H9 (cell line): Measurements from ENCODE around the gene KRT84. TPM values are rescaled to one million over a fixed set of nuclear protein-coding genes. Genes with fewer than 3 reads are reported as not detected.

Experiments
- DNase-seq: peaks from one replicate; pipeline ENCODE4 v3.0.0-alpha.2; 2017
- H2AFZ ChIP-seq: one replicate; pipeline ENCODE4 v1.6.1; 2013; ENCODE audit warnings: mild to moderate bottlenecking, low read length, control low read depth, moderate library complexity
- H2AK5ac ChIP-seq: 2 replicates; pipeline ENCODE4 v1.6.1; 2013; ENCODE audit warnings: low read length, control low read depth, mixed read lengths; ENCODE audit not compliant: insufficient read length
- H2BK120ac ChIP-seq: one replicate; pipeline ENCODE4 v1.6.1; 2013; ENCODE audit warnings: low read depth, mild to moderate bottlenecking, low read length, control low read depth, inconsistent platforms; ENCODE audit not compliant: poor library complexity, severe bottlenecking
- H2BK12ac ChIP-seq: 2 replicates; pipeline ENCODE4 v1.6.1; 2013; ENCODE audit warnings: low read length, control low read depth, mixed read lengths, low read depth; ENCODE audit not compliant: insufficient read length
- H2BK15ac ChIP-seq: 2 replicates; pipeline ENCODE4 v1.6.1; 2013; ENCODE audit warnings: low read depth, low read length, control low read depth
- H2BK20ac ChIP-seq: one replicate; pipeline ENCODE4 v1.6.1; 2013; ENCODE audit warnings: low read depth, mild to moderate bottlenecking, low read length, control low read depth, inconsistent platforms; ENCODE audit not compliant: poor library complexity, severe bottlenecking
- H2BK5ac ChIP-seq: 2 replicates; pipeline ENCODE4 v1.6.1; 2013; ENCODE audit warnings: low read length, control low read depth, mixed read lengths; ENCODE audit not compliant: insufficient read length
- H3K14ac ChIP-seq: 2 replicates; pipeline ENCODE4 v1.6.1; 2013; ENCODE audit warnings: low read length, control low read depth; ENCODE audit not compliant: insufficient read depth
- H3K18ac ChIP-seq: 2 replicates; pipeline ENCODE4 v1.6.1; 2013; ENCODE audit warnings: low read depth, mild to moderate bottlenecking, mixed read lengths, low read length, control low read depth; ENCODE audit not compliant: insufficient read length
- H3K23ac ChIP-seq: 2 replicates; pipeline ENCODE4 v1.6.1; 2013; ENCODE audit warnings: low read length, control low read depth, mixed read lengths, low read depth; ENCODE audit not compliant: insufficient read length
- H3K23me2 ChIP-seq: 2 replicates; pipeline ENCODE4 v1.6.1; 2013; ENCODE audit warnings: low read depth, mild to moderate bottlenecking, mixed read lengths, low read length, control low read depth; ENCODE audit not compliant: insufficient read length, poor library complexity, severe bottlenecking
- H3K27ac ChIP-seq: 2 replicates; pipeline ENCODE4 v1.5.1; 2013; ENCODE audit warnings: low read length, control low read depth, mixed read lengths, low read depth; ENCODE audit not compliant: insufficient read length
- H3K27me3 ChIP-seq: 2 replicates; pipeline ENCODE4 v1.6.1; 2013; ENCODE audit warnings: low read length, control low read depth, inconsistent platforms; ENCODE audit not compliant: insufficient read depth
- H3K4ac ChIP-seq: 2 replicates; pipeline ENCODE4 v1.6.1; 2013; ENCODE audit warnings: low read depth, mild to moderate bottlenecking, control low read depth, inconsistent platforms, low read length, moderate library complexity
- H3K4me1 ChIP-seq: 2 replicates; pipeline ENCODE4 v1.6.1; 2013; ENCODE audit warnings: low read length, control low read depth, inconsistent platforms; ENCODE audit not compliant: insufficient read depth
- H3K4me2 ChIP-seq: 2 replicates; pipeline ENCODE4 v1.6.1; 2013; ENCODE audit warnings: low read length, control low read depth, mixed read lengths; ENCODE audit not compliant: insufficient read length, insufficient read depth
- H3K56ac ChIP-seq: 2 replicates; pipeline ENCODE4 v1.6.1; 2013; ENCODE audit warnings: low read depth, mild to moderate bottlenecking, mixed read lengths, low read length, control low read depth; ENCODE audit not compliant: insufficient read length
- H3K79me1 ChIP-seq: 2 replicates; pipeline ENCODE4 v1.6.1; 2013; ENCODE audit warnings: low read depth, mild to moderate bottlenecking, moderate library complexity, low read length, control low read depth, inconsistent platforms; ENCODE audit not compliant: insufficient read depth, poor library complexity, severe bottlenecking
- H3K79me2 ChIP-seq: 2 replicates; pipeline ENCODE4 v1.6.1; 2013; ENCODE audit warnings: low read length, control low read depth, inconsistent platforms; ENCODE audit not compliant: insufficient read depth
- H3K9ac ChIP-seq: 2 replicates; pipeline ENCODE4 v1.6.1; 2013; ENCODE audit warnings: low read length, control low read depth, mixed read lengths; ENCODE audit not compliant: insufficient read length; ENCODE audit errors: extremely low read depth
- H3K9me3 ChIP-seq: one replicate; pipeline ENCODE4 v1.6.1; 2013; ENCODE audit warnings: low read depth, low read length, inconsistent platforms; ENCODE audit not compliant: control insufficient read depth
- H3T11ph ChIP-seq: one replicate; pipeline ENCODE4 v1.6.1; 2013; ENCODE audit warnings: mild to moderate bottlenecking, low read length, control low read depth, inconsistent platforms
- H4K20me1 ChIP-seq: one replicate; pipeline ENCODE4 v1.6.1; 2013; ENCODE audit not compliant: control insufficient read depth, insufficient read length, insufficient read depth
- H4K5ac ChIP-seq: 2 replicates; pipeline ENCODE4 v1.6.1; 2013; ENCODE audit warnings: low read depth, mild to moderate bottlenecking, mixed read lengths, low read length, control low read depth; ENCODE audit not compliant: insufficient read length
- H4K8ac ChIP-seq: replicated peaks from 2 replicates; pipeline ENCODE4 v1.6.1; 2013; ENCODE audit warnings: low read length, control low read depth, mixed read lengths, low read depth; ENCODE audit not compliant: insufficient read length
- H4K91ac ChIP-seq: 2 replicates; pipeline ENCODE4 v1.6.1; 2013; ENCODE audit warnings: low read depth, mild to moderate bottlenecking, moderate library complexity, mixed read lengths, low read length, control low read depth; ENCODE audit not compliant: insufficient read length
- H3K27ac Mint-ChIP-seq, 3 experiments: 2 replicates in 2 of 3; 3 replicates in 1 of 3; pipeline ENCODE4 v1.8.0; 2020 to 2021; ENCODE audit warnings: mixed read lengths in 3 of 3, mild to moderate bottlenecking in 1 of 3, moderate library complexity in 1 of 3
- H3K27me3 Mint-ChIP-seq: 2 replicates; pipeline ENCODE4 v1.8.0; 2021; ENCODE audit warnings: low read depth, mild to moderate bottlenecking, moderate library complexity, mixed read lengths
- H3K36me3 Mint-ChIP-seq, 3 experiments: 2 replicates in 2 of 3; 3 replicates in 1 of 3; pipeline ENCODE4 v1.8.0; 2020 to 2021; ENCODE audit warnings: low read depth in 3 of 3, mixed read lengths in 3 of 3; ENCODE audit not compliant: insufficient read depth in 1 of 3
- H3K4me1 Mint-ChIP-seq, 2 experiments: 2 replicates each; pipeline ENCODE4 v1.8.0; 2020; ENCODE audit warnings: mixed read lengths in 2 of 2
- H3K4me3 Mint-ChIP-seq, 2 experiments: 2 replicates in 1 of 2; 3 replicates in 1 of 2; pipeline ENCODE4 v1.8.0; 2020 to 2021; ENCODE audit warnings: mild to moderate bottlenecking in 2 of 2, mixed read lengths in 2 of 2, moderate library complexity in 1 of 2
- H3K9me3 Mint-ChIP-seq, 2 experiments: 2 replicates in 1 of 2; 3 replicates in 1 of 2; pipeline ENCODE4 v1.8.0; 2020; ENCODE audit warnings: mild to moderate bottlenecking in 2 of 2, mixed read lengths in 2 of 2, moderate library complexity in 1 of 2
- WGBS: extraction: QIAGEN DNeasy Blood & Tissue Kit; methylation state at CpG from one replicate; pipeline ENCODE4 v1.1.7; 2013; ENCODE audit warnings: missing lambda C conversion rate, low lambda C conversion rate, mixed read lengths; ENCODE audit not compliant: insufficient read length; ENCODE audit errors: extremely low coverage; 5-methylcytosine and 5-hydroxymethylcytosine counted together
- total RNA-seq: library from RNA; stranded (reverse); gene quantifications from 2 replicates; pipeline ENCODE4 v1.2.1, GENCODE V29; 2021
- TF ChIP-seq, protein P1 (sequence below): fragments of 200-600 bp; sonication (generic); conservative IDR thresholded peaks from 3 replicates; pipeline ENCODE4 v1.8.0; 2021; ENCODE audit warnings: antibody characterized with exemption, mild to moderate bottlenecking

The KRT84 gene
- total RNA-seq, 1 experiment from 2014 or later, result not detected

GRCh38 chr12:52371716-52372115 lies 13.7 kb downstream of the KRT84 start:
- Histone ChIP-seq H3K23me2 (no peaks in the 10 kb centered on the region), H4K5ac (no peak overlapping the region), H2AFZ (no peak overlapping the region), H2BK120ac (no peak overlapping the region), H4K8ac (no peak overlapping the region), H2AK5ac (no peak overlapping the region), H3K4me2 (no peak overlapping the region), H3K79me1 (no peaks in the 10 kb centered on the region), H3K79me2 (no peaks in the 10 kb centered on the region), H4K20me1 (no peaks in the 10 kb centered on the region), H3K18ac (no peak overlapping the region), H2BK5ac (no peak overlapping the region), H3K4ac (no peak overlapping the region), H2BK20ac (no peak overlapping the region), H2BK15ac (no peak overlapping the region), H3K14ac (no peak overlapping the region), H3K56ac (no peak overlapping the region), H3K27ac (no peak overlapping the region), H3K27me3 (no peaks in the 10 kb centered on the region), H3K4me1 (no peaks in the 10 kb centered on the region), H3K23ac (no peak overlapping the region), H2BK12ac (no peak overlapping the region), H3K9ac (no peak overlapping the region), H4K91ac (no peak overlapping the region), H3T11ph (no peak overlapping the region), H3K9me3 (no peaks in the 10 kb centered on the region)
- TF ChIP-seq, protein P1, sequence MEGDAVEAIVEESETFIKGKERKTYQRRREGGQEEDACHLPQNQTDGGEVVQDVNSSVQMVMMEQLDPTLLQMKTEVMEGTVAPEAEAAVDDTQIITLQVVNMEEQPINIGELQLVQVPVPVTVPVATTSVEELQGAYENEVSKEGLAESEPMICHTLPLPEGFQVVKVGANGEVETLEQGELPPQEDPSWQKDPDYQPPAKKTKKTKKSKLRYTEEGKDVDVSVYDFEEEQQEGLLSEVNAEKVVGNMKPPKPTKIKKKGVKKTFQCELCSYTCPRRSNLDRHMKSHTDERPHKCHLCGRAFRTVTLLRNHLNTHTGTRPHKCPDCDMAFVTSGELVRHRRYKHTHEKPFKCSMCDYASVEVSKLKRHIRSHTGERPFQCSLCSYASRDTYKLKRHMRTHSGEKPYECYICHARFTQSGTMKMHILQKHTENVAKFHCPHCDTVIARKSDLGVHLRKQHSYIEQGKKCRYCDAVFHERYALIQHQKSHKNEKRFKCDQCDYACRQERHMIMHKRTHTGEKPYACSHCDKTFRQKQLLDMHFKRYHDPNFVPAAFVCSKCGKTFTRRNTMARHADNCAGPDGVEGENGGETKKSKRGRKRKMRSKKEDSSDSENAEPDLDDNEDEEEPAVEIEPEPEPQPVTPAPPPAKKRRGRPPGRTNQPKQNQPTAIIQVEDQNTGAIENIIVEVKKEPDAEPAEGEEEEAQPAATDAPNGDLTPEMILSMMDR, result no peak
- H3K36me3 Mint-ChIP-seq, result no peaks in the 10 kb centered on the region
- H3K4me3 Mint-ChIP-seq, result no peak overlapping the region
- H3K4me1 Mint-ChIP-seq, result peaks cover 0 to 11% of the 10 kb centered on the region in 2 experiments; a peak in 2 of 4 replicates
- H3K9me3 Mint-ChIP-seq, result no peaks in the 10 kb centered on the region
- peaks cover 10% of the 10 kb centered on the region for H3K27me3 Mint-ChIP-seq
- H3K27ac Mint-ChIP-seq, result no peak overlapping the region; a peak in 1 of 7 replicates
- DNase-seq, result no peak
- no CpG with 5 or more reads among the region's 3 CpGs for WGBS
